IMR-90 (cell line): ENCODE measurements around the gene INPP5D. TPM values are rescaled to one million over a fixed set of nuclear protein-coding genes. Genes with fewer than 3 reads are reported as not detected.

Experiments used
- ATAC-seq: fragments of 200-7000 bp; cut with Tn5 transposase; 2 replicates; pipeline ENCODE4 v1.9.1; 2020; ENCODE audit warnings: low read depth, mild to moderate bottlenecking, moderate library complexity
- BruUV-seq: library from RNA; stranded (reverse); fragments of 400-500 nt; replicated peaks from 2 replicates; lab custom pipeline; 2021; lab: Mats Ljungman, UMichigan
- CTCF ChIA-PET: fragments of 300-600 bp; formaldehyde crosslinking; extraction: SDS; loops from one replicate; lab custom pipeline; 2021; ENCODE audit warnings: antibody characterized with exemption; lab: Yijun Ruan, JAX
- POLR2A ChIA-PET: fragments of 300-600 bp; sonication (Branson Sonifier 250); formaldehyde crosslinking; loops from one replicate; lab custom pipeline; 2022; ENCODE audit warnings: antibody characterized with exemption; ENCODE audit not compliant: unreplicated experiment; lab: Charles Lee
- DNase-seq: peaks from one replicate; pipeline ENCODE4 v3.0.0; 2013
- H2AFZ ChIP-seq: replicated peaks from 2 replicates; pipeline ENCODE3; 2013; ENCODE audit warnings: low read length, mild to moderate bottlenecking; ENCODE audit not compliant: poor library complexity
- H2AK5ac ChIP-seq: 2 replicates; pipeline ENCODE4 v1.6.1; 2013; ENCODE audit warnings: low read depth, low read length, inconsistent platforms
- H2AK9ac ChIP-seq: replicated peaks from 2 replicates; pipeline ENCODE3; 2013; ENCODE audit warnings: mild to moderate bottlenecking, low read depth, low read length, moderate library complexity; ENCODE audit not compliant: poor library complexity
- H2BK120ac ChIP-seq: 2 replicates; pipeline ENCODE4 v1.6.1; 2013; ENCODE audit warnings: low read depth, low read length, inconsistent platforms
- H2BK15ac ChIP-seq: 3 replicates; pipeline ENCODE4 v1.6.1; 2013; ENCODE audit warnings: low read depth, low read length, inconsistent platforms
- H2BK20ac ChIP-seq: 2 replicates; pipeline ENCODE4 v1.6.1; 2013; ENCODE audit warnings: low read depth, mild to moderate bottlenecking, inconsistent platforms, low read length, moderate library complexity
- H2BK5ac ChIP-seq: 2 replicates; pipeline ENCODE4 v1.6.1; 2013; ENCODE audit warnings: mild to moderate bottlenecking, low read depth, low read length, inconsistent platforms; ENCODE audit not compliant: poor library complexity, severe bottlenecking
- H3K14ac ChIP-seq: replicated peaks from 2 replicates; pipeline ENCODE4 v1.6.1; 2013; ENCODE audit warnings: low read depth, low read length, inconsistent platforms
- H3K18ac ChIP-seq: 2 replicates; pipeline ENCODE4 v1.6.1; 2013; ENCODE audit warnings: low read depth, low read length, control low read depth
- H3K23ac ChIP-seq: 2 replicates; pipeline ENCODE4 v1.6.1; 2013; ENCODE audit warnings: low read depth, low read length, inconsistent platforms
- H3K27ac ChIP-seq: 2 replicates; pipeline ENCODE4 v1.5.1; 2013; ENCODE audit warnings: mild to moderate bottlenecking, control low read depth, low read length; ENCODE audit not compliant: insufficient read depth
- H3K27me3 ChIP-seq: 2 replicates; pipeline ENCODE4 v1.6.1; 2013; ENCODE audit warnings: low read length; ENCODE audit not compliant: control insufficient read depth, insufficient read depth
- H3K36me3 ChIP-seq: 2 replicates; pipeline ENCODE4 v1.6.1; 2013; ENCODE audit warnings: low read length, mixed read lengths; ENCODE audit not compliant: control insufficient read depth, insufficient read depth
- H3K4ac ChIP-seq: 2 replicates; pipeline ENCODE4 v1.6.1; 2013; ENCODE audit warnings: low read depth, low read length, inconsistent platforms
- H3K4me1 ChIP-seq: 2 replicates; pipeline ENCODE4 v1.6.1; 2013; ENCODE audit warnings: low read length, mixed read lengths; ENCODE audit not compliant: control insufficient read depth, insufficient read depth
- H3K4me2 ChIP-seq: 2 replicates; pipeline ENCODE4 v1.6.1; 2013; ENCODE audit warnings: low read depth, mild to moderate bottlenecking, control low read depth, low read length, moderate library complexity
- H3K4me3 ChIP-seq: 2 replicates; pipeline ENCODE4 v1.5.1; 2013; ENCODE audit warnings: low read depth, mild to moderate bottlenecking, control low read depth, low read length, moderate library complexity; ENCODE audit not compliant: insufficient read depth
- H3K56ac ChIP-seq: 2 replicates; pipeline ENCODE4 v1.6.1; 2013; ENCODE audit warnings: low read length, inconsistent platforms; ENCODE audit not compliant: insufficient read depth; ENCODE audit errors: extremely low read depth
- H3K79me1 ChIP-seq, 2 experiments: 2 replicates each; pipeline ENCODE4 v1.6.1; 2013; ENCODE audit warnings: low read length in 2 of 2, inconsistent platforms in 1 of 2, low read depth in 1 of 2
- H3K9ac ChIP-seq: 2 replicates; pipeline ENCODE4 v1.6.1; 2013; ENCODE audit warnings: low read depth, low read length, control low read depth
- H3K9me1 ChIP-seq: 2 replicates; pipeline ENCODE4 v1.6.1; 2013; ENCODE audit warnings: low read length, inconsistent platforms; ENCODE audit not compliant: insufficient read depth
- H3K9me3 ChIP-seq: 2 replicates; pipeline ENCODE4 v1.6.1; 2013; ENCODE audit warnings: low read length; ENCODE audit not compliant: control insufficient read depth, insufficient read depth
- H4K20me1 ChIP-seq: 2 replicates; pipeline ENCODE4 v1.6.1; 2013; ENCODE audit warnings: low read length, inconsistent platforms; ENCODE audit not compliant: insufficient read depth
- H4K5ac ChIP-seq: 2 replicates; pipeline ENCODE4 v1.6.1; 2013; ENCODE audit warnings: mild to moderate bottlenecking, low read depth, low read length, control low read depth
- H4K8ac ChIP-seq, 2 experiments: 2 replicates each; pipeline ENCODE4 v1.6.1; 2013; ENCODE audit warnings: low read depth in 2 of 2, low read length in 2 of 2, control low read depth in 1 of 2, inconsistent platforms in 1 of 2
- H4K91ac ChIP-seq: 2 replicates; pipeline ENCODE4 v1.6.1; 2013; ENCODE audit warnings: low read depth, low read length, inconsistent platforms; ENCODE audit not compliant: insufficient read depth
- BHLHE40 ChIP-seq: fragments of 150-350 bp; IDR thresholded peaks from 2 replicates; pipeline ENCODE4 v1.6.1; 2016; ENCODE audit warnings: mild to moderate bottlenecking, low read depth, low read length
- CHD1 ChIP-seq: IDR thresholded peaks from 2 replicates; pipeline ENCODE4 v1.6.1; 2012; ENCODE audit warnings: low read depth, low read length, improper control_type of control experiment
- CTCF ChIP-seq: conservative IDR thresholded peaks from 2 replicates; pipeline ENCODE4 v1.5.1; 2012; ENCODE audit warnings: mild to moderate bottlenecking, low read depth, low read length, improper control_type of control experiment
- FOS ChIP-seq: fragments of 150-350 bp; IDR thresholded peaks from 2 replicates; pipeline ENCODE4 v1.6.1; 2016; ENCODE audit warnings: low read depth, low read length
- MXI1 ChIP-seq: IDR thresholded peaks from 2 replicates; pipeline ENCODE4 v1.6.1; 2012; ENCODE audit warnings: low read depth, mild to moderate bottlenecking, low read length, moderate library complexity, borderline replicate concordance
- RAD21 ChIP-seq: IDR thresholded peaks from 2 replicates; pipeline ENCODE4 v1.6.1; 2012; ENCODE audit warnings: low read length, improper control_type of control experiment
- RFX5 ChIP-seq: IDR thresholded peaks from 2 replicates; pipeline ENCODE4 v1.8.0; 2012; ENCODE audit warnings: low read depth, mild to moderate bottlenecking, low read length, moderate library complexity
- WGBS, 2 experiments: methylation state at CpG; one replicate each; pipeline versions ENCODE4 v1.1.5 to v1.1.7; 2013; ENCODE audit warnings: missing lambda C conversion rate in 2 of 2; ENCODE audit not compliant: insufficient read length in 1 of 2; ENCODE audit errors: extremely low coverage in 2 of 2; 5-methylcytosine and 5-hydroxymethylcytosine counted together
- dilution Hi-C: fragments of 300-500 bp; cut with HindIII; formaldehyde crosslinking; loops from one replicate; pipeline ENCODE4 v1.14.3; 2018; ENCODE audit warnings: low sequenced_read_pairs; ENCODE audit not compliant: unreplicated experiment
- in situ Hi-C: fragments of 300-500 bp; cut with MboI; formaldehyde crosslinking; loops from 3 replicates; pipeline ENCODE4 v1.14.3; 2019; ENCODE audit warnings: low sequenced_read_pairs, inconsistent platforms, mixed read lengths
- intact Hi-C: fragments of 100-400 bp; cut with micrococcal nuclease; formaldehyde crosslinking; loops from 2 replicates; pipeline ENCODE4 v1.10.0; 2022
- polyA plus RNA-seq, 3 experiments: library from polyadenylated mRNA; depleted of rRNA; stranded (reverse); fragments of >200 nt; gene quantifications; 2 replicates each; pipeline ENCODE4 v1.2.3, GENCODE V29; 2012; ENCODE audit warnings: low replicate concordance in 1 of 3
- total RNA-seq: library from RNA; depleted of rRNA; stranded (reverse); fragments of >200 nt; gene quantifications from 2 replicates; pipeline ENCODE4 v1.2.3, GENCODE V29; 2012

INPP5D gene
- total and polyA plus RNA-seq, 2 of the 4 experiments (the other 2 are of a cell fraction), result 0.18 to 0.29 TPM

- Histone ChIP-seq H3K27ac (no peak overlapping the region), H3K23ac (no peak overlapping the region), H3K27me3 (peaks cover 35% of the 10 kb centered on the region), H3K4me3 (no peak overlapping the region), H2BK120ac (no peak overlapping the region), H3K4me1 (no peaks in the 10 kb centered on the region), H2BK20ac (no peak overlapping the region), H3K9me1 (peaks cover 5% of the 10 kb centered on the region; the same call in 1 of the 2 replicates), H2BK15ac (no peak overlapping the region), H2BK5ac (no peak overlapping the region), H3K18ac (no peak overlapping the region), H3K9me3 (peaks cover 2% of the 10 kb centered on the region; the same call in 1 of the 2 replicates), H3K79me1 (no peaks in the 10 kb centered on the region), H4K91ac (no peak overlapping the region), H3K4me2 (no peak overlapping the region), H4K20me1 (no peaks in the 10 kb centered on the region), H3K4ac (no peak overlapping the region), H3K14ac (no peak overlapping the region), H4K8ac (no peak overlapping the region), H3K36me3 (no peaks in the 10 kb centered on the region), H2AK5ac (no peak overlapping the region), H2AK9ac (no peak overlapping the region), H4K5ac (no peak overlapping the region), H3K9ac (no peak overlapping the region), H3K56ac (no peak overlapping the region), H2AFZ (no peak overlapping the region)
- no peak for TF ChIP-seq MXI1
- no peak for TF ChIP-seq FOS
- TF ChIP-seq RAD21, result no peak
- no peak for TF ChIP-seq CTCF
- no peak for TF ChIP-seq CHD1
- no peak for TF ChIP-seq RFX5
- TF ChIP-seq BHLHE40, result no peak
- ATAC-seq (no peak), DNase-seq (no peak)
- no TSS peak for BruUV-seq
- 65% methylated on average over 3 of the region's 4 CpGs; no CpG with 5 or more reads in 1 of the 2 experiments for WGBS, 2 experiments
- intact Hi-C loops, result no loop called here
- dilution Hi-C loops, result no loop called here
- POLR2A ChIA-PET, result no interaction called here
- in situ Hi-C loops, result no loop called here
- CTCF ChIA-PET, result no interaction called here
Measured at GRCh38 chr2:233040571-233040970, 19.6 kb upstream of the INPP5D start.
